ENCODE measurements around the gene GRIK1.

GRIK1 gene

DNA sequence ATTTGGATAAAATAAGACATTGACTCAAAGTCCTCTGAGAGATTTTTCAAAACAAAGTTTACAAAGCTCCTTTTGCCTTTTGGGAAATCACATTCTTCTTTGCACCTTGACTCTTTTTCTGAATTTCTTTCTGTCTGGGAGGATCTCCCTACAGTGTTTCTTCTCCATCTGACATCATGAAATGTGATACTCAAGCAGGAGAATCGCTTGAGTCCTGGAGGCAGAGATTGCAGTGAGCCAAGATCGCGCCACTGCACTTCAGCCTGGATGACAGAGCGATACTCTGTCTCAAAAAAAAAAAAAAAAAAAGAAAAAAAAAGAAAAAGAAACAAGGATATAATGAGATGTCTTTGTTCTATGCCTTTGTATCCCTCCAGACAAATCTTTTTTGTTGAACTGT is 13.3 kb upstream of the GRIK1 start:
- H3K27ac ChIP-seq (ENCODE audit: poor library complexity, severe bottlenecking): no peak overlapping the region
- no peak overlapping the region for H3K4me3 ChIP-seq (ENCODE audit: severe bottlenecking)
- no peaks in the 10 kb centered on the region for H3K36me3 ChIP-seq (ENCODE audit: low read depth)
- TF ChIP-seq, protein P1, sequence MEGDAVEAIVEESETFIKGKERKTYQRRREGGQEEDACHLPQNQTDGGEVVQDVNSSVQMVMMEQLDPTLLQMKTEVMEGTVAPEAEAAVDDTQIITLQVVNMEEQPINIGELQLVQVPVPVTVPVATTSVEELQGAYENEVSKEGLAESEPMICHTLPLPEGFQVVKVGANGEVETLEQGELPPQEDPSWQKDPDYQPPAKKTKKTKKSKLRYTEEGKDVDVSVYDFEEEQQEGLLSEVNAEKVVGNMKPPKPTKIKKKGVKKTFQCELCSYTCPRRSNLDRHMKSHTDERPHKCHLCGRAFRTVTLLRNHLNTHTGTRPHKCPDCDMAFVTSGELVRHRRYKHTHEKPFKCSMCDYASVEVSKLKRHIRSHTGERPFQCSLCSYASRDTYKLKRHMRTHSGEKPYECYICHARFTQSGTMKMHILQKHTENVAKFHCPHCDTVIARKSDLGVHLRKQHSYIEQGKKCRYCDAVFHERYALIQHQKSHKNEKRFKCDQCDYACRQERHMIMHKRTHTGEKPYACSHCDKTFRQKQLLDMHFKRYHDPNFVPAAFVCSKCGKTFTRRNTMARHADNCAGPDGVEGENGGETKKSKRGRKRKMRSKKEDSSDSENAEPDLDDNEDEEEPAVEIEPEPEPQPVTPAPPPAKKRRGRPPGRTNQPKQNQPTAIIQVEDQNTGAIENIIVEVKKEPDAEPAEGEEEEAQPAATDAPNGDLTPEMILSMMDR (IDR thresholded peaks at IDR 0.05; ENCODE audit: poor library complexity, severe bottlenecking): no peak
- ATAC-seq (ENCODE audit: low read depth) (no peak), DNase-seq (ENCODE audit: low spot score) (no peak)
- no peaks in the 10 kb centered on the region for H3K27me3 ChIP-seq (ENCODE audit: insufficient read depth, poor library complexity, severe bottlenecking)
- H3K4me1 ChIP-seq (ENCODE audit: insufficient read depth, poor library complexity, severe bottlenecking): no peaks in the 10 kb centered on the region
- no peaks in the 10 kb centered on the region for H3K9me3 ChIP-seq (ENCODE audit: severe bottlenecking)

DNA sequence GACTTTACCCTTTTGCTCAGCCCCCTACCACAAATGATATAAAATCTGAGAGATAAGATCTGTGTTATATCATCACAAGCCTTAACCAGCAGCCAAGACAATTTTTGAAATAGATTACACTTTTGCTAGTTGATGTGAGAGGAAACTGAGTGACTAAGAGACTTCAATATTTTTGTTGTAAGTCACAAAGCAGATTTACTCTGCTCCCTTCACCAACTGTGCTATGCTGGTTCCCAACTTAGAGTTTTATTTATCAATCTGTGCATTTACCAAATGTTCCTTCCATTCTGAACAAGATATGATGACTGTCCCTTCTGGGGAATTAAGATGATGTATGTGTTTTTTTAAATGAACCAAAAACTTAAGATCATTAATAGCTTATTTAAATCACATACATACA is 12.1 kb upstream of the GRIK1 start:
- no peak overlapping the region for H3K27ac ChIP-seq (ENCODE audit: poor library complexity, severe bottlenecking)
- H3K4me3 ChIP-seq (ENCODE audit: severe bottlenecking): no peak overlapping the region
- no peaks in the 10 kb centered on the region for H3K4me1 ChIP-seq (ENCODE audit: insufficient read depth, poor library complexity, severe bottlenecking)
- no peak for ATAC-seq (ENCODE audit: low read depth)
- H3K36me3 ChIP-seq (ENCODE audit: low read depth): no peaks in the 10 kb centered on the region
- no peak for DNase-seq (ENCODE audit: low spot score)
- TF ChIP-seq, protein P1 (IDR thresholded peaks at IDR 0.05; ENCODE audit: poor library complexity, severe bottlenecking): no peak
- no peaks in the 10 kb centered on the region for H3K9me3 ChIP-seq (ENCODE audit: severe bottlenecking)
- H3K27me3 ChIP-seq (ENCODE audit: insufficient read depth, poor library complexity, severe bottlenecking): no peaks in the 10 kb centered on the region

DNA sequence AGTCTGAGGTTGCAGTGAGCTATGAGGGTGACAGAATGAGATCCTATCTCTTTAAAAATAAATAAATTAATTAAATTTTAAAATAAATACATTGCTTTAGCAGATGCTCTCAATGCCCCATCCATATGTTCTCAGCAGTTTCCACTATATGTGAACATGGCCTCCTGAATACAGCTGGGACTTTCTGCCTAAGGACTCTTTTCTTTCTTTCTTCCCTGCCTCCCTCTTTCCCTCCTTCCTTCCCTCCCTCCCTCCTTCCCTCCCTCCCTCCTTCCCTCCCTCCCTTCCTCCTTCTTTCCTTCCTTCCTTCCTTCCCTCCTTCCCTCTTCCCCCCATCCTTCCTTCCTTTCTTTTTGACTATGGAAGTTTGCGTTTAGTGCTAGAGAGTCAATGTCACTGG is 10.2 kb upstream of the GRIK1 start:
- ATAC-seq (ENCODE audit: low read depth): no peak
- no peak for DNase-seq (ENCODE audit: low spot score)
- H3K27me3 ChIP-seq (ENCODE audit: insufficient read depth, poor library complexity, severe bottlenecking): no peaks in the 10 kb centered on the region
- TF ChIP-seq, protein P1 (IDR thresholded peaks at IDR 0.05; ENCODE audit: poor library complexity, severe bottlenecking): no peak
- no peaks in the 10 kb centered on the region for H3K4me1 ChIP-seq (ENCODE audit: insufficient read depth, poor library complexity, severe bottlenecking)
- no peaks in the 10 kb centered on the region for H3K9me3 ChIP-seq (ENCODE audit: severe bottlenecking)
- H3K27ac ChIP-seq (ENCODE audit: poor library complexity, severe bottlenecking): no peak overlapping the region
- no peaks in the 10 kb centered on the region for H3K36me3 ChIP-seq (ENCODE audit: low read depth)
- no peak overlapping the region for H3K4me3 ChIP-seq (ENCODE audit: severe bottlenecking)

DNA sequence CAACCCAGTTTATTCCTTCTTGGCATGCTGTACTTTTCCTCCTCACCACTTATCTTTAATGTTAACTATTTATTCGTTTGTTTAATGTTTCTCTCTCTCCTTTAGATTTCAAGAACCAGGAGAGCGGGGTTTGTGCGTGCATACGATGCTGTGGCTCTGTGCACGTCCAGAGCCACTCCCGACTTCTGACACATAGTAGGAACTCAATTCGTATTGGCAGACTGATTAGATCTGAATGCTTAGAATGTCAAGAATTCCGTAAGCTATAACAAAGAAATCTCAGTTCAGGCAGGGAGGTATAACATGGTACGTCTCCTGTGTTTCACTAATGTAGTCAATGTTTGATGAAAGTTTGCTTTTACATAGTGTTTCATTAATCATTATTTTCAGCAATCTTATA is 7.3 kb upstream of the GRIK1 start:
- H3K27me3 ChIP-seq (ENCODE audit: insufficient read depth, poor library complexity, severe bottlenecking): no peaks in the 10 kb centered on the region
- no peak for DNase-seq (ENCODE audit: low spot score)

DNA sequence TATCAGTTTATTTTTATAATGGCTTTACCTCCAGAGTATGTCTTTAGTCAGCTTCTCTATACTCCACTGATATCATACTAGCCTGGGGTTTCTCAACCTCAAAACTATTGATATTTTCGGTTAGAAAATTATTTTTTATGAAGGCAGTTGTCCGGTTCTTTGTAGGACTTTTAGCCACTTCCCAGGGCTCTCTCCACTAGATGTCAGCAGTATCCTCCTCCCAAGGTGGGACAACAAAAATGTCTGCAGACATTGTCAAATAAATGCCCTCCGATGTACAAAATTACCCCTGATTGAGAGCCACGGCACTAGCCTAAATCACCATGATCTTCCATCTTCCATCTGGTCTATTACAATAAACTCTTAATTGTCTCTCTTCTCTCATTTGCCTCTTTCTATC is 4.1 kb upstream of the GRIK1 start:
- TF ChIP-seq, protein P1 (IDR thresholded peaks at IDR 0.05; ENCODE audit: poor library complexity, severe bottlenecking): peak; percentile 55
- no peak overlapping the region for H3K27ac ChIP-seq (ENCODE audit: poor library complexity, severe bottlenecking)
- no peaks in the 10 kb centered on the region for H3K36me3 ChIP-seq (ENCODE audit: low read depth)
- peaks cover 29% of the 10 kb centered on the region for H3K27me3 ChIP-seq (ENCODE audit: insufficient read depth, poor library complexity, severe bottlenecking)
- no peak overlapping the region for H3K4me3 ChIP-seq (ENCODE audit: severe bottlenecking)
- no peaks in the 10 kb centered on the region for H3K9me3 ChIP-seq (ENCODE audit: severe bottlenecking)
- no peak for DNase-seq (ENCODE audit: low spot score)
- H3K4me1 ChIP-seq (ENCODE audit: insufficient read depth, poor library complexity, severe bottlenecking): no peaks in the 10 kb centered on the region
- ATAC-seq (ENCODE audit: low read depth): no peak

More for the DNA sequence above, 7.3 kb upstream of the GRIK1 start:
- no peak overlapping the region for H3K4me3 ChIP-seq (ENCODE audit: severe bottlenecking)
- H3K36me3 ChIP-seq (ENCODE audit: low read depth): no peaks in the 10 kb centered on the region
- TF ChIP-seq, protein P1 (IDR thresholded peaks at IDR 0.05; ENCODE audit: poor library complexity, severe bottlenecking): no peak
- H3K9me3 ChIP-seq (ENCODE audit: severe bottlenecking): no peaks in the 10 kb centered on the region
- ATAC-seq (ENCODE audit: low read depth): no peak
- no peaks in the 10 kb centered on the region for H3K4me1 ChIP-seq (ENCODE audit: insufficient read depth, poor library complexity, severe bottlenecking)
- H3K27ac ChIP-seq (ENCODE audit: poor library complexity, severe bottlenecking): no peak overlapping the region
